HUES6 (cell line): ENCODE results near the gene EIF5AL1.
"Not testable (repeated sequence)": the region's sequence is repeated elsewhere in the genome, so short reads cannot be mapped to it uniquely, and the experiment has no call there.

Source experiments
- H3K27ac ChIP-seq: 2 replicates; pipeline ENCODE4 v1.7.0; 2013; ENCODE audit warnings: low read depth, mild to moderate bottlenecking, low read length, inconsistent platforms
- H3K27me3 ChIP-seq: 2 replicates; pipeline ENCODE4 v1.6.1; 2013; ENCODE audit warnings: low read length; ENCODE audit not compliant: control insufficient read depth, insufficient read depth
- H3K36me3 ChIP-seq: 2 replicates; pipeline ENCODE4 v1.6.1; 2013; ENCODE audit warnings: low read length; ENCODE audit not compliant: control insufficient read depth, insufficient read depth
- H3K4me1 ChIP-seq: 2 replicates; pipeline ENCODE4 v1.6.1; 2013; ENCODE audit warnings: low read length; ENCODE audit not compliant: control insufficient read depth, insufficient read depth
- H3K4me3 ChIP-seq: 2 replicates; pipeline ENCODE4 v1.5.1; 2013; ENCODE audit warnings: low read depth, low read length
- H3K9ac ChIP-seq: one replicate; pipeline ENCODE4 v1.6.1; 2013; ENCODE audit warnings: mild to moderate bottlenecking, low read length
- H3K9me3 ChIP-seq: 2 replicates; pipeline ENCODE4 v1.6.1; 2013; ENCODE audit warnings: low read depth, low read length; ENCODE audit not compliant: control insufficient read depth, insufficient read depth

Gene EIF5AL1

GRCh38 chr10:79498291-79498829 lies 14.0 kb upstream of the EIF5AL1 start:
- H3K4me3 ChIP-seq: no peak overlapping the region
- H3K27ac ChIP-seq: no peak overlapping the region
- H3K4me1 ChIP-seq: peaks cover 7% of the 10 kb centered on the region
- no peak overlapping the region for H3K9ac ChIP-seq
- H3K27me3 ChIP-seq: peaks cover 23% of the 10 kb centered on the region; the same call in 1 of the 2 replicates
- H3K9me3 ChIP-seq: peaks cover 11% of the 10 kb centered on the region; the same call in 1 of the 2 replicates
- no peaks in the 10 kb centered on the region for H3K36me3 ChIP-seq

- H3K36me3 ChIP-seq: no peaks in the 10 kb centered on the region
- no peak overlapping the region for H3K4me3 ChIP-seq
- peaks cover 7% of the 10 kb centered on the region for H3K4me1 ChIP-seq
Measured at GRCh38 chr10:79502561-79503309, 9.6 kb upstream of the EIF5AL1 start.

DNA sequence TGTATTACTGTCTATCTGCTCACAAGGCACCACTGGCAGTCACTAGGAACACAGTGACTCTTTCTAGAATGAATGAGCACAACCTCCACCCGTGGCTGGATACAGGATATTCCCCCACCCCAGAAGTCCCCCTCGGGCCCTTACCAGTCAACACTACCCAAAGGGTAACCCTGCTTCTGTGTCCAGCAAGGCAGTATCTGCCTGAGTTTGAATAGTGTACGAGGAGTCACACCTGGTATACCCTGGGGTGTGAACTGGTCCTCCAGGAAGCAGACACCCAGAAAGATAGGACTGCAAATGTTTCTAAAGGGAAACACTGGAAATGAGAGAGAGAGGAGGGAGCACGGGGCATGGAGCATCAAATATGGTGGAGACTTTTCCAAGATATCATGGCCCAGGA lies 8.5 kb upstream of the EIF5AL1 start:
- not testable (repeated sequence) for H3K36me3 ChIP-seq, H3K9ac ChIP-seq, H3K27ac ChIP-seq, H3K9me3 ChIP-seq, H3K4me3 ChIP-seq, H3K4me1 ChIP-seq
- peaks cover 40% of the 10 kb centered on the region for H3K27me3 ChIP-seq

More at GRCh38 chr10:79502561-79503309, 9.6 kb upstream of the EIF5AL1 start:
- no peak overlapping the region for H3K9ac ChIP-seq
- H3K9me3 ChIP-seq: no peaks in the 10 kb centered on the region
- H3K27ac ChIP-seq: no peak overlapping the region
- peaks cover 36% of the 10 kb centered on the region for H3K27me3 ChIP-seq

DNA sequence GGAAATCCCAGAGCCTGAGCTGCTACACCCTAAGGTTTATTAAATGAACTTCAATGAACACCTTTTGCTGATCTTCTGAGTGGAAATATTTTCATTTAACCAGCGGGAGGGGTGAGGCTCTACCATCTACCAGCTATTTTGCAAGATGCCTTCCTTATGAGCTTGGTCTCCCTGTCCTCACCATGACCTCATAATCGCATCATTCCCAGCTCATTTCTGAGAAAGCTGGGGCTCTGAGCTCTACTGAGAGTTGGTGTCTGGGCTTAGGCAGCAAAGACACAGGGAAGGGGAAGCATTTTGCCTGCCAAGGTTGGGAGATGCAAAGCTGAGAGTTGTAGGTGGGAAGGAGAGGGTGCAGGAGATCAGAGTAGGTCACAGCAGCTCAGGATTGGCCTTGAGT lies 7.8 kb upstream of the EIF5AL1 start:
- H3K9me3 ChIP-seq, H3K4me1 ChIP-seq, H3K36me3 ChIP-seq, H3K27ac ChIP-seq, H3K4me3 ChIP-seq, H3K9ac ChIP-seq: not testable (repeated sequence)
- H3K27me3 ChIP-seq: peaks cover 40% of the 10 kb centered on the region

DNA sequence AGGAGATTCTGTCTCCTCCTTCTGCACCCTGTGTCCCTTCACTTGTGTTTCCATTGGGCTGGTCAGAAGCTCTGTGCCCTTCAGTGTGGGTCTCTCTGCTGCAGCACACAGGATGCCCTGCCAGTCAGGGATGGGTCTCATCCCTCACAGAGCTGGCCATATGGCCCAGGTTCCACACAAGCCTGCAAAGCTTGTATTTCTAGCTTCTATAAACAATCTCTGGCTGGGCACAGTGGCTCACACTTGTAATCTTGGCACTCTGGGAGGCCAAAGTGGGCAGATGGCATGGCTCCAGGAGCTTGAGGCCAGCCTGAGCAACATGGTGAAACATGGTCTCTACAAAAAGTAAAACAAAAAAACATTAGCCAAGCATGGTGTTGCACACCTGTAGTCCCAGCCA lies 7.0 kb upstream of the EIF5AL1 start:
- H3K9ac ChIP-seq, H3K4me1 ChIP-seq, H3K9me3 ChIP-seq, H3K27ac ChIP-seq, H3K4me3 ChIP-seq, H3K36me3 ChIP-seq: not testable (repeated sequence)
- peaks cover 40% of the 10 kb centered on the region for H3K27me3 ChIP-seq

DNA sequence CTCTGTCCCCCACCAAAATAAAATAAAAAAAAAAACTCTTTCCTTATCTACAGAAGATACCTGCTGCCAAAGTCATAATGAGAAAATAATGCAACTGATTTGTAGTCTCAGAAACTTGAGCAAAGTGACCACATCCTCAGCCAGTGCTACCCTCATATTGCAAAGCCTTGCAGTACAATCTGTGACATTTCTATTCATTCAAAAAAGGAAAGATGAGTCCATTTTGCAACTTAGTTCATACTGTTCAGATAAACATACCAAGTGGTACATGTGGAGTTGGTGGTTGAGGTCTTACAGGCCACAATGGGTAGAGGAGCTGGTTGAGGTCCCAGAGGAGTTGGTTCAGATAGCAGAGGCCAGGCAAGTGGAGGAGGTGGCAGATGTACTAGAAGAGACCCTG lies 6.5 kb upstream of the EIF5AL1 start:
- H3K36me3 ChIP-seq: no peaks in the 10 kb centered on the region
- H3K4me1 ChIP-seq: peaks cover 7% of the 10 kb centered on the region
- no peak overlapping the region for H3K27ac ChIP-seq
- H3K4me3 ChIP-seq: no peak overlapping the region
- H3K27me3 ChIP-seq: peaks cover 40% of the 10 kb centered on the region
- H3K9ac ChIP-seq: no peak overlapping the region
- no peaks in the 10 kb centered on the region for H3K9me3 ChIP-seq

DNA sequence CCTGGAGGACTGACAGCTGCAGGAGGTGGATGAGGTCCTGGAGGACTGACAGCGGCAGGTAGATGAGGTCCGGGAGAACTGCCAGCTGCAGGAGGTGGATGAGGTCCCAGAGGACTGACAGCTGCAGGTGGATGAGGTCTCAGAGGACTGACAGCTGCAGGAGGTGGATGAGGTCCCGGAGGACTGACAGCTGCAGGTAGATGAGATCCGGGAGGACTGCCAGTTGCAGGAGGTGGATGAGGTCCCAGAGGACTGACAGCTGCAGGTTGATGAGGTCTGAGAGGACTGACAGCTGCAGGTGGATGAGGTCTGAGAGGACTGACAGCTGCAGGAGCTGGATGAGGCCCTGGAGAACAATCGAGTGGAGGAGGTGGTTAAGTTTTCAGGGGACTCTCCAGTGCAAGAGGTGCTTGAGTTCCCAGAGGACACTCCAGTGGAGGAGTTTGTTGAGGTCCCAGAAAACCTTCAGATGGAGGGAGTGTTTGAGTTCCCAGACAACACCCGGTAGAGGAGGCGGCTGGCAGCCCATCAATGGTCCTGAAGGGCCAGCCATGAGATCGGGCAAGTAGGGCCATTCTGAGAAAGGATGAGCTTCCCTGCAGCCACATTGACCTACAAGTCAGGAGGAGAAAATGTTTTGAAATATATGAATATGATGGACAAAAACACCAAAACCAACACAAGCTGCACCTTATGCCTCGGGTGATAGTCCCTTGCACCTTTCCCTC lies 4.7 kb upstream of the EIF5AL1 start:
- Histone ChIP-seq H3K27ac (no peak overlapping the region), H3K36me3 (no peaks in the 10 kb centered on the region), H3K9me3 (no peaks in the 10 kb centered on the region), H3K27me3 (peaks cover 39% of the 10 kb centered on the region), H3K4me1 (peaks cover 6% of the 10 kb centered on the region), H3K9ac (no peak overlapping the region), H3K4me3 (no peak overlapping the region)

- not testable (repeated sequence) for H3K9me3 ChIP-seq, H3K36me3 ChIP-seq, H3K9ac ChIP-seq, H3K4me3 ChIP-seq, H3K4me1 ChIP-seq, H3K27ac ChIP-seq
- peaks cover 33% of the 10 kb centered on the region for H3K27me3 ChIP-seq
Measured at GRCh38 chr10:79508245-79508644, 4.1 kb upstream of the EIF5AL1 start.

DNA sequence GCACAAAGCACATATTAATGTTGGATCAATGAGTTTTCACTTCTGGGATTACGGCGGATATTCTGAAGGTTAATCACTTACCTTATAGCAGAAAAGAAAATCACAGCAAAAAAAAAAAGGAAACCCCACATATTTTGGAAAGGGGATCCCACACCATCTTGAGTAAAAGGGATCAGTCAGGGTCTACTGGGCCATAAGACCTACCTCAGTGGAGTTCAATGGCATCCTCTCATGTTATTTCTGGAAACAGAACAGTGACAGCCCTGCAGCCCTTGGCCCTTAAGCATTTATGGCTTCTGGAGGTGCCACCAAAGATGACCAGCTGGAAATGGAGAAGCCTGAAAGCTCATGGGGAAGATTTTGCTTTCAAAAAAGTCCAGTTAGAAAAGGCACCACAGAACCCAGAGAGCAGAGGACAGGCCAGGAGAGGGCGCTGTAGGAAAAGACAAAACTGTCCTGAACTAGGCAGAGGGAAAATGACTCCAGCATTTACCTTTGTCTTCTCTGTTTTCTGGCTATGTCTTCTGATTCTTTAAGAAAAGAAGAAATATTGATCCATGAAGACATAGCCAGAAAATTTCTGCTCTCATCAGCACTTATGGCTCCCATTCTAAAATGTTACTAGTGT lies 2.9 kb upstream of the EIF5AL1 start:
- not testable (repeated sequence) for H3K4me1 ChIP-seq, H3K4me3 ChIP-seq, H3K9me3 ChIP-seq, H3K36me3 ChIP-seq, H3K27ac ChIP-seq, H3K9ac ChIP-seq
- peaks cover 29% of the 10 kb centered on the region for H3K27me3 ChIP-seq

DNA sequence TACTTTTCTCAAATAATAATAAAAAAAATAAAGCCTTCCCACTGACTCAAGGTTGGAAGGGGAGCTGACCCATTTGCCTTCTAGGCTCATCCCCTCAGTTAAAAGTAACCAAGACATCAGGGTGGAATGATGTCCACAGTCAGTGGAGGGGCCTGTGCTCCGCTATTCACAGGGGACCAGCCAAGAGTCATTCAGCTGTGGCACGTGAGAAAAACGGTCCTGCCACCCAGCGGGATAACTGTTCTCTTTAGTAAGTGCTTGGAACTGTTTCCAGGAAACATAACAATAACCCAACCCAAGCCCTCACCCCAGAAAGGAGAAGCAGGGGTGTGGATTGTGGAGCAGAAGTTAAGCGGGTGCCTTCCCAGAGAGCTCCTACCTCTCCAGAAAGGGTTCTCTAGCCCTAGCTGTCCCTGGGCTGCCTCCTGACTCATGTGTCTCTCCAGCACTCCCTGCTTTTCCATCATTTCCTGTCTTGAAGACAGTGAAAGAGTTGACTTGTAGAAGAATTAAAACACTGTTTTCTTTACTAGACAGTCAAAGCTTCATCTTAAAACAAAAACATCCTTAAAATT lies 2.3 kb upstream of the EIF5AL1 start:
- not testable (repeated sequence) for H3K36me3 ChIP-seq, H3K9me3 ChIP-seq, H3K4me1 ChIP-seq, H3K9ac ChIP-seq, H3K27ac ChIP-seq, H3K4me3 ChIP-seq
- peaks cover 29% of the 10 kb centered on the region for H3K27me3 ChIP-seq
